Colonic mucosa (tissue), 4 donors: Measurements from ENCODE around the gene MRPS23. TPM values are rescaled to one million over a fixed set of nuclear protein-coding genes. Genes with fewer than 3 reads are reported as not detected.

Experiments
- DNase-seq: peaks from one replicate; pipeline ENCODE4 v3.0.0-alpha.2; 2020
- H3K27ac ChIP-seq: fragments of 200-600 bp; one replicate; pipeline ENCODE4 v1.8.0; 2021
- H3K27me3 ChIP-seq: fragments of 200-600 bp; one replicate; pipeline ENCODE4 v1.8.0; 2021
- H3K36me3 ChIP-seq: fragments of 200-600 bp; one replicate; pipeline ENCODE4 v1.8.0; 2021
- H3K4me1 ChIP-seq: fragments of 200-600 bp; one replicate; pipeline ENCODE4 v1.8.0; 2021; ENCODE audit warnings: mild to moderate bottlenecking
- H3K4me3 ChIP-seq: fragments of 200-600 bp; one replicate; pipeline ENCODE4 v1.8.0; 2021
- H3K9ac ChIP-seq, 2 donors: one replicate each; pipeline ENCODE4 v1.7.0; 2013; ENCODE audit warnings: control low read depth in 2 of 2, low read depth in 2 of 2, low read length in 2 of 2
- H3K9me3 ChIP-seq: fragments of 200-600 bp; one replicate; pipeline ENCODE4 v1.8.0; 2021
- intact Hi-C: fragments of 100-400 bp; cut with DNase I; formaldehyde crosslinking; loops from one replicate; pipeline ENCODE4 v1.14.1; 2022
- total RNA-seq, 2 donors: library from RNA; stranded (reverse); fragmentation: NEBNext Ultra II Directional in 1 of 2; extraction: Animal tissue kit (Norgen Biotek cat#: 25700) in 1 of 2; gene quantifications; one replicate each; pipeline ENCODE4 v1.2.1, GENCODE V29; 2021
- TF ChIP-seq, protein P1 (sequence below): fragments of 200-600 bp; IDR thresholded peaks from one replicate; pipeline ENCODE4 v1.8.0; 2022; ENCODE audit warnings: antibody characterized with exemption, mild to moderate bottlenecking
- donor health status: healthy.
- donor health status: DM: no; HTN: no; CAD: no.
- donor health status: DM: no; HTN: no; CAD: no.

Gene MRPS23
- total RNA-seq, 2 donors from 2014 or later, result 19.3 to 43.6 TPM

DNA sequence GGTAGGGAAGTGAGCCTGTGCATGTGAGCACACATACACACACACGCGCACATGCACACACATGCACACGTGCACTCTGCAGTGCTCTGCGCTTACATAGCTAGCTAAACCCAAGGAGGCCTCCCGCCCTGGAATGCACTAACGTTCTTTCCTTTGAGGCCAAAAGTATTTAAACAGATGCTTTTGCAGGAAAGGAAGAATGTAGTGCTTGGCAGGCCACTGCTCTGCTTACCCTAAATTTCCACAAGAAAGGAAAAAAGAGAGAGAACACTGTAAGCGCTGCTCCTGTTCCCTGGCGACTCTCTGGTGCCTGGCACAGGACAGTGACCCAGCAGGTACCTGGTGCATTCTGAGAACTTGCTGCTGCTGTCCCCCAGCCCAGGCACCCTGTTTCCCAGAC, 31.3 kb upstream of the MRPS23 start:
- TF ChIP-seq, protein P1, sequence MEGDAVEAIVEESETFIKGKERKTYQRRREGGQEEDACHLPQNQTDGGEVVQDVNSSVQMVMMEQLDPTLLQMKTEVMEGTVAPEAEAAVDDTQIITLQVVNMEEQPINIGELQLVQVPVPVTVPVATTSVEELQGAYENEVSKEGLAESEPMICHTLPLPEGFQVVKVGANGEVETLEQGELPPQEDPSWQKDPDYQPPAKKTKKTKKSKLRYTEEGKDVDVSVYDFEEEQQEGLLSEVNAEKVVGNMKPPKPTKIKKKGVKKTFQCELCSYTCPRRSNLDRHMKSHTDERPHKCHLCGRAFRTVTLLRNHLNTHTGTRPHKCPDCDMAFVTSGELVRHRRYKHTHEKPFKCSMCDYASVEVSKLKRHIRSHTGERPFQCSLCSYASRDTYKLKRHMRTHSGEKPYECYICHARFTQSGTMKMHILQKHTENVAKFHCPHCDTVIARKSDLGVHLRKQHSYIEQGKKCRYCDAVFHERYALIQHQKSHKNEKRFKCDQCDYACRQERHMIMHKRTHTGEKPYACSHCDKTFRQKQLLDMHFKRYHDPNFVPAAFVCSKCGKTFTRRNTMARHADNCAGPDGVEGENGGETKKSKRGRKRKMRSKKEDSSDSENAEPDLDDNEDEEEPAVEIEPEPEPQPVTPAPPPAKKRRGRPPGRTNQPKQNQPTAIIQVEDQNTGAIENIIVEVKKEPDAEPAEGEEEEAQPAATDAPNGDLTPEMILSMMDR, result no peak
- H3K4me3 ChIP-seq, result no peak overlapping the region
- H3K9me3 ChIP-seq, result no peaks in the 10 kb centered on the region
- no peaks in the 10 kb centered on the region for H3K36me3 ChIP-seq
- H3K27me3 ChIP-seq, result no peaks in the 10 kb centered on the region
- no peaks in the 10 kb centered on the region for H3K4me1 ChIP-seq
- H3K9ac ChIP-seq, result no peak overlapping the region
- intact Hi-C loops, result no loop called here
- DNase-seq, result no peak
- H3K27ac ChIP-seq, result no peak overlapping the region

DNA sequence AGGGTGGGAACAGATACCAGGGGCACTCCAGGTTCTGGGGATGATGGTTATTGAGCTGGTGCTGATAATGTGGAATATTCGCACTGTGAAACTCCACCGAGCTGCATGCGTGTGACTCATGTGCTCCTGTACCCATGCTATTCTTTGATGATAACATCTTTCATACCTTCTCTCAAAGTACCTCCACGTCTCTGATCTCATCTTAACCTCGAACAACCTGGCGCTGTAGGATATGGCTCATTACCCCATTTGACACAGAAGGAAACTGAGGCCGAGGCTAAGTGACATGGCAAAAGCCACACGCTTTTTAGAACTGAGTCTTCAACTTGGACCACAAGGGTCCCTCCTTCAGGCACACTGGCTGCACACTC, 30.2 kb upstream of the MRPS23 start:
- Histone ChIP-seq H3K36me3 (no peaks in the 10 kb centered on the region), H3K4me1 (no peaks in the 10 kb centered on the region), H3K27me3 (no peaks in the 10 kb centered on the region), H3K27ac (no peak overlapping the region), H3K4me3 (no peak overlapping the region), H3K9me3 (no peaks in the 10 kb centered on the region), H3K9ac (no peak overlapping the region)
- intact Hi-C loops, result no loop called here
- TF ChIP-seq, protein P1, result no peak
- DNase-seq, result no peak

DNA sequence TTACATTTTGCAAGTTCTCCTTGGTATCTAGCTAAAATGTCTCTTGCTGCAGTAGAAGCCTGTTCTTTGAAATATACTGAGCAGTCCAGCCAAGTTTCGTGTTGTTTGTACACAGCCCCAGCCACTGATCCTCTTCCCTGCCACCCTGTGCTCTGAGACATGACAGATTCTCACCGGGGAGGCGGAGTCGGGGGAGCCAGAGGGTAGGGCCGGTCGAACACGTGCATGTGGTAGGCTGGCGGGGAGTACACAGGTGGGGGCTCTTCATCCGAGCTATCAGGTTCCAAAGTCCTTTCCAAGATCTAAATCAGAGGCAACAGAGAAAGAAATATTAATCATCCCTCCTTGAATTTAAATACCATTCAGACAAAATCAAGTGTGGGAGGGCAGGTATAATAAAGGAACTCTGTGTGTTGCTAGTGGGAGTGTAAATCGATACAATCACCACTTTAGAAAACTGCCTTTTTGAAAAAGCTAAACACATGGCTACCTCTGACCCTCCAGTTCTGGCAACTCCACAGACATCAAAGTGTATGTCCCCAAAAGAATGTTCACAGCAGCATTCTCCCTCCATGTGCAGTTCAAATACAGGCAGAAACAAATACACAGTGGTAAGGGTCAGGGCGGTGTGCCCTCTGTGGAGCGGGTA, 29.7 kb upstream of the MRPS23 start:
- no peak for DNase-seq

DNA sequence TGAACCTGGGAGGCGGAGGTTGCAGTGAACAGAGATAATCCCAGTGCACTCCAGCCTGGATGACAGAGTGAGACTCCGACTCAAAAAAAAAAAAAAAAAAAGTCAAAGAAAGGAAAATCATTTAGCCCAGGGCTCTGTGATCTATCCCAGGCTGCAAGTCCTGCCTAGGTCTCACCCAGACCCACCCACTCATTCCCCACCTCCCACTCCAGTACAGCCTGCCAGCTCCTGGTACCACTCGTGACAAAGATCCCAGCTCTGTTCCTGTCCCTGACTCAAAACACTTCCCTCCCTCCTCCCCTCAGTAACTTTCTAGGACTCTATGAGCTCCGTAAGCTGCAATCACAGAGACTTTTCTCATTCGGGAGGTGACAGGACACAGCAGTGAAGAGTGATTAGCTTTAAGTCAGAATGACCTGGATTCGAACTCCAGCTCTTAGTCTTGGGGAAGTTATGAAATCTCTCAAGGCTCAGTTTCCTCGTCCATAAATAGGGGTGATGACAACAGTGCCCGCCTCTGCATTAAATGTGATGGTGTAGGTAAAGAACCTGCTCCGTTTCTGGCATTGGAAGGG, 28.0 kb upstream of the MRPS23 start:
- Histone ChIP-seq H3K27ac (no peak overlapping the region), H3K9me3 (no peaks in the 10 kb centered on the region), H3K4me1 (peaks cover 6% of the 10 kb centered on the region), H3K27me3 (no peaks in the 10 kb centered on the region), H3K9ac (no peak overlapping the region), H3K36me3 (no peaks in the 10 kb centered on the region), H3K4me3 (no peak overlapping the region)
- intact Hi-C loops, result no loop called here
- no peak for DNase-seq
- TF ChIP-seq, protein P1, result no peak

More for the DNA sequence above, 29.7 kb upstream of the MRPS23 start:
- intact Hi-C loops, result no loop called here
- Histone ChIP-seq H3K9me3 (no peaks in the 10 kb centered on the region), H3K36me3 (no peaks in the 10 kb centered on the region), H3K27ac (no peak overlapping the region), H3K27me3 (no peaks in the 10 kb centered on the region), H3K4me1 (no peaks in the 10 kb centered on the region), H3K9ac (no peak overlapping the region), H3K4me3 (no peak overlapping the region)
- TF ChIP-seq, protein P1, result no peak

DNA sequence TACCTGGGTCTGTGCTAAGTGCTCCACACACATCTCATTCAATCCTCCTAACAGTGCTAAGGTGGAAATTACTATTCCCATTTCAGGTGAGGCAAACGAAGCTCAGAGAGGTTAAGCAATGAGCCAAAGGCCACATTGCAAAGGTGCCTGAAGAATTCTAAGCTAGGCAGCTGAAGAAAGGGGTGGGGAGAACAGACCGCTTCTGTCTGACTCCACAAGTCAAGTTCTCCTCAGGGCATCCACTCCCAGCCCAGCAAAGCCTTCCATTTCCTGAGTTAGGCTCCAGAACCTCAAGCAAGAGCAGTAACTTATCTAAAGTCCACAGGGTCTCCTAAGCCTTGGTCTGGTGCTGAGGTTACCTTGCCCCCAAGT, 27.0 kb upstream of the MRPS23 start:
- DNase-seq, result no peak
- peaks cover 6% of the 10 kb centered on the region for H3K4me1 ChIP-seq

More for the DNA sequence above, 27.0 kb upstream of the MRPS23 start:
- Histone ChIP-seq H3K9ac (no peak overlapping the region), H3K27ac (no peak overlapping the region), H3K36me3 (no peaks in the 10 kb centered on the region), H3K9me3 (no peaks in the 10 kb centered on the region), H3K4me3 (no peak overlapping the region), H3K27me3 (no peaks in the 10 kb centered on the region)
- intact Hi-C loops, result no loop called here
- TF ChIP-seq, protein P1, result no peak
